HG02870 (cell line): ENCODE measurements around the gene CAMKK1.

ENCODE experiments used
- ATAC-seq: cut with Tn5 transposase; IDR thresholded peaks from one replicate; pipeline ENCODE4 v1.9.1; 2021; ENCODE audit warnings: mild to moderate bottlenecking, moderate library complexity; ENCODE audit not compliant: unreplicated experiment

The CAMKK1 gene

GRCh38 chr17:3893003-3893719 lies at the start of gene CAMKK1:
Gene CAMKK1, minus strand, starts transcription at chr17:3893053. Its CDS starts 7,366 bp downstream, at chr17:3885687.
- peak; percentile 83 for ATAC-seq

GRCh38 chr17:3940965-3941698 lies 48.3 kb upstream of the CAMKK1 start:
- no peak for ATAC-seq

- no peak for ATAC-seq
These were observed 44.5 kb upstream of the CAMKK1 start for GRCh38 chr17:3937359-3937758.

- no peak for ATAC-seq
These were observed 43.0 kb upstream of the CAMKK1 start for GRCh38 chr17:3935825-3936355.

- ATAC-seq: no peak
These were observed 42.3 kb upstream of the CAMKK1 start for GRCh38 chr17:3935140-3935542.

- ATAC-seq: no peak
These were observed 36.9 kb upstream of the CAMKK1 start for GRCh38 chr17:3929764-3930163.

GRCh38 chr17:3929181-3929580 lies 36.3 kb upstream of the CAMKK1 start:
- no peak for ATAC-seq

GRCh38 chr17:3928406-3928805 lies 35.6 kb upstream of the CAMKK1 start:
- no peak for ATAC-seq

GRCh38 chr17:3927628-3928340 lies 34.9 kb upstream of the CAMKK1 start:
- no peak for ATAC-seq

GRCh38 chr17:3926860-3927627 lies 34.2 kb upstream of the CAMKK1 start:
- ATAC-seq: no peak

GRCh38 chr17:3925684-3926485 lies 33.0 kb upstream of the CAMKK1 start:
- no peak for ATAC-seq

GRCh38 chr17:3924512-3925350 lies 31.9 kb upstream of the CAMKK1 start:
- no peak for ATAC-seq

GRCh38 chr17:3923466-3924190 lies 30.8 kb upstream of the CAMKK1 start:
- ATAC-seq: no peak

GRCh38 chr17:3922765-3923164 lies 29.9 kb upstream of the CAMKK1 start:
- no peak for ATAC-seq

GRCh38 chr17:3921502-3922319 lies 28.9 kb upstream of the CAMKK1 start:
- no peak for ATAC-seq

- no peak for ATAC-seq
These were observed 28.2 kb upstream of the CAMKK1 start for GRCh38 chr17:3921006-3921405.

- ATAC-seq: no peak
These were observed 26.3 kb upstream of the CAMKK1 start for GRCh38 chr17:3919123-3919624.
